GM18517 (cell line): ENCODE results near the gene LRRN3.

Experiments used
- ATAC-seq: cut with Tn5 transposase; IDR thresholded peaks from one replicate; pipeline ENCODE4 v1.9.1; 2021; ENCODE audit warnings: mild to moderate bottlenecking, moderate library complexity; ENCODE audit not compliant: unreplicated experiment

LRRN3 gene

DNA sequence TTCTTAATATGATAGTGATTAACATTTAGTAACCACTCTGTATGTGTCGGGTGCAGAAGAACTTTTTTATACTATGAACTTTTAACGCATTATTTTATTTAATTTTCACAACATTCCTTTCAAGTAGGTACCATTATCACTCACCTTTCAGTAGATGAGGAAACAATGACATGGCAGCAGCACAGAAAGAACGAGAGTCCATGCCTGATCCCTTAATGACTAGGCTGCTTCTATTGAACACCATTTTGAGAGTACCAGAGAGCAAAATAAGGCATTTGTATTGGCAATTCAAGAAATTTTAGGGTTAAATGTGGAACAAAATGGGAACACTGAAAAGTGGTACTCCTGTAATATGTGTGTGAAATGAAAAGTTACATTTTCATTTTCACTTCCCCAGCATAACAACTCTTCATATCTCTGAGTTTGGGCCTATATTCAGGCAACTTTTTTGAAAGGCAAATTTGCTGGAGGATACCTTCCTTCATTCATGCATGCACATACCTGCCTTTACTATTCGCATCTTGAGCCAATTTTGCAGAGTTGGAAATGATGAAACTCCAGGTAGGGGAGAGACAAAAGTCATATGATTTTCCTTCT is 12.8 kb downstream of the LRRN3 start:
- peak; percentile 66 for ATAC-seq

DNA sequence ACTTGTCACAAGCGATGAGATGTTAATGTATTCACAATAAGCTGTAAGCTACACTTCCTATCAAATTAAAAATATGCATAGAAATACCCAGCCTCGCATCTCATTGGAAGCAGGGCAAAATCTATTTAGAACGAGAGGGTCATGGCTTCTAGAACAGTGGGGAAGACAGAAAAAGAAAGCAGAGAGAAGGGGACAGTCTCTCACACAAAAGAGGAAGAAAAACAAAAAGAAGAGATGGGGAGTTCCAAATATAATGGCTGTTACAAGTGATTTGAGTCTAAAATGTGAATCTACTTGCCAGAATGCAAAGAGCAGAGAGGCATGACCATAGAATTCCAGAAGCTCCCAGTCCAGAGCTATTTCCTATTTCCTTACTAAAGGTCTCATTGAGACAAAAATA is 13.8 kb downstream of the LRRN3 start:
- ATAC-seq: no peak

DNA sequence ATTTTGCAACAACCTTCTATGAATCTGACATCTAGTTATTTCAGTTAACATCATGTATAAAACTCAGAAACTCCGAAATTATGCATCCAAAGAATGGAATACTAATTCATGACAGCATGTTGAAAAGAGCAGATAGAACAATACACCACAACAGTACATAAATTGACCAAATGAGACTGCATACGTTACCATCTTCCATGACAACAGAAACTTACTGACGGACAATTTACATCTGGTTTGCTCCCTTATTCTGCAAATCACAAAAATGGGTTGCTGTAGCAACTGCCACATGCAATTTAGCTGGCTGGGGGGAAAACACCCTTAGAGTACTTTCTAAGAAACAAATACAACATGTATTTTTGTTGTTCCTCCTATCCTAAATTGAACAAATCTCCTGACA is 14.3 kb downstream of the LRRN3 start:
- ATAC-seq: no peak

DNA sequence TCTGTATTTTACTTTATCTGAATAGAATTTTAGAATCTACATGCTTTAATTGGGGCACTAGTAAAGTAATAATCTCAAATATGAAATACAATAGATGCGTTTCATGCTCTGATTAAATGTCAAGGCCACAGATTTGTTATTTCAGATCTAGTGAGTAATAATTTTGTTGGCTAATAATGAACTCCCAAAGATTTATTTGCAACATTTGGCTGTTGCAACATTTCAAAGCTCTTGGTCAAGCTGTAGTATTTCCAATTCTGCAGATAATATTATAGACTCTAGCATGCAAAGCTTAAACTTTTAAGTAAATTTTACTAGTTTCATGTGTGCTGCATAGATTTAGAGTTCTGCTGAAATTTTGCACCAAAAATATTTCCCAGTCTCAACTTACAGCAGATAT is 16.7 kb downstream of the LRRN3 start:
- ATAC-seq: no peak

DNA sequence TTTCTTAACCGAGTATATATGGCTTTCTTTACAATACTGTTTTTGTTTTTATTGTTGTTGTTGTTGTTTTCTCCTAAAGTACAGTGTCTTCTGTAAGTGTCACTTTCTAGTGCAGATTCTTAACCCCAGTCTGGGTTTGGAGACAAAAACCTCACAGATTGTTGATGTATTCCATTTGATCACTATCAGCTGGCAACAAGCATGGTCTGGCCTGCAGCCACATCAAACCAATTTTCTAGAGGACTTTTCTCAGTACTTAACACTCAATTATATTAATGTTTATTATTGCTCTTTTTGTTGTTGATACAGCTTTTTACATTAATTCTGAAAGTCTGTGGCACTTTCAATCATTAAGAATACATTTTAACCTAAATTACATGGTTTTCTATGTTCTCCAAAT is 17.1 kb downstream of the LRRN3 start:
- ATAC-seq: no peak

DNA sequence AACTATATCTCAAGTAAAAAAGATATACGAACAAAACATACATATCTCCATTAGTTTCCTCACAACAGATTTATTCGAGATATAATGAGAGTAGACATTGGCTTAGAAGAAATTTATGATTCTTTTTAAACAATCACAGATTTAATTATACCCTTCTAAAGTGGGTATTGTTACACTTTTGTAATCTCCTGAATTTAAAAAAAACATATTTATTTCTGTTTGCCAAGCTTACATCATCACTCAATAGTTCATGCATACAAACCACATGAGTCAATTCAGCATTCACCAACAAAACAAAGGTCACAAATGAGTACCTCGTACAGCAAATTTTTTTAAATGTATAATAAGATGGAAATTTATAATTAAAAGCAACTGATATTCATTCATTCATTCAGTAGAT is 17.6 kb downstream of the LRRN3 start:
- no peak for ATAC-seq

DNA sequence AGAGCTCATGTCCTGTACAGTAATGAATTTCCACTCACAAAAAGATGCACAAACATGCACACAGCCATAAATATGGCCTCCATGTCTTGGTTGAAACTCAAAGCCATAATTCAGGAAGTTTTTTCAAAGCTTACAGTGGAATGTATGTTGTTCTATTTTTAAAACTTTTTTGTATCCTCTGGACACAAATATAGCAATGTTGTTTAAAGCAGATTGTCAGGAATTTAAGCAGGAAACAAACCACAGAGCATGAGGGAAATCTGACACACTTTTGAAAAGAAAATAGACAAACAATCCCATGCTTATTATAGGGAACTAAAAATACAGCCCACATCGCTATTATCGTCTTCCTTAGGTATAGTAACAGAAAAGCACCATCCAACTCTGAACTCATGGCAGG is 21.5 kb downstream of the LRRN3 start:
- no peak for ATAC-seq

DNA sequence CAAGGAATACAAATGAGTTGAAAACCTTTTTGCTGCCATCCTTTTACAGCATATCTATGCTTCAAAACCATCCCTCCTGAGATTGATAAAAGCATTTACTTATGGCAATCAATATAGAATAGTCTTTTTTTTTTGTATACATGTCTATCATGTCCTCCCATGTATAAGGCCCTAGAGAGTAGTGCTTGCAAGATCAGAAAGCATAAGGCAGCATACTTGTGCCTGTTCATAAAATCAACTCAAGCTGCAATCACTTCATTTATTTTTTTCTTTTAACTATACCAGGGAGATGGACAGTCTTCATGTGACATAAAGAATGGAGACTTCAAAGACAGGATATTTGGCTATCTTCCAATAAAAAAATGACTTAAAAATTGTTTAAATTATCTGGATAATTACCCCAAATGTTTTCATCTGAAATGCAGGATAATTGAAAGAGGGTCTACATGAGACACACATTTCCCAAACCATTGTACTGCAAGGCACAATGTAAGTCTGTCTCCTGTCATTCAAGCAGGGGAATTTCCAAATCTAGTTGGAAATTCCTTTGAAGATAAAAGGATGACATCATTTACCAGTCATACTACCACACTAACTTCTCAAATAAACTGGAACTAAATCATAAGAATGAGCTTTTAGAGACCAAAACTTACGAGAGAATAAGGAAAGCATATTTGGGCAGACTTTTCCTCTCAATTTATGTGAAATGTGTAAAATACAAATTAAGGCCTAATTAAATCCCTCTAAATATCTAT is 22.5 kb downstream of the LRRN3 start:
- no peak for ATAC-seq

DNA sequence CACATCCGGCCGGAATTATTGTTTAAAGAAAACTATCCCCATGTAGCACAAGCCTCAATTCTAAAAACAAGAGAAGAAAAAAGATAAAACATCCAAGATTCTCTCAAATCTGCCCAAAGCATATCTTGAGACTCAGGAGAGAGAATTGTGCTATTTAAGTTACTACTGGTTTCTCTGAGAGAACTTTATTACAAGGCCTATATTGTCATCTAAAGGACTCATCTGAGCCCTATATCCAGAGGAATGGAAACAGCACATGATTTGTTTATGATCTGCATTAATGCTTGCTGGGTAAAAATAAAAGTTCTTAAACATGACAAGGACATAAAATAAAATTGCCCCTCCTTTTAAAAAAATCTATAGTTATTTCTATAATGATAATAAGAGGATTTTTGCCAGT is 25.0 kb downstream of the LRRN3 start:
- ATAC-seq: no peak

DNA sequence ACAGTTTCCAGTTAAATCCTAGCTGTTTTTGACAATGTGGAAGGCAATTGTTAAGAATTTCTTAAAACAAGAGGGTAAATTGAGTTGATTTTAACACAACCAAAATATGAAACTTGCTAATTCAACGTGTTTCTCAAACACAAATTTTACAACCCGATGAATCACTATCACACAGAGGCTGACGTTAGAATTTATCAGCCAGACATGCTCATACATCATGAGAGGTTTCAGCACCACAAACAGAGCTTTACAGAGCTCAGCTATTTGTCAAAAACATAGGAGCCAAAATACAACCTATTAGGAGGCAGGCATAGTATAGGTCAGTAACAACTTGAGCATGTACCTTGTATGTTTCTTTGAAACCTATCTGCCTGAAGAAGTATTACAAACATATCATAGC is 36.1 kb downstream of the LRRN3 start:
- no peak for ATAC-seq

DNA sequence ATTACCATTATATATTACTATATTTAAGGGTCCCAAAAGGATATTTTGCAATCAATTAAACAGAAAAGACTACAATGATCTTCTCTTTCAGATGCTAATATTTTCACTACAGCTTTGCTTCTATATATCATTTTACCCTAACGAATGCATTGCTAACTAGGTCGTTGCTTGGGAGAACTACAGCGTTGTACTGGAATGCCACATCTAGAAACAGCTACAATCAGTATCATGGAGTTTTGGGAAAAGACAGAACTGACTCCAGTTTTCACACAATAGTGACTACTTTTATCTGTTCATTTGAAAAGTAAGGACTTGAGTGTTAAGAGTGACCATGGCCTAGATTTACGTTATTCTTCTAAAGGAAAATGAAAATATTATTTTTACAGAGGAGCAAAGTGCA is 38.5 kb downstream of the LRRN3 start:
- no peak for ATAC-seq

DNA sequence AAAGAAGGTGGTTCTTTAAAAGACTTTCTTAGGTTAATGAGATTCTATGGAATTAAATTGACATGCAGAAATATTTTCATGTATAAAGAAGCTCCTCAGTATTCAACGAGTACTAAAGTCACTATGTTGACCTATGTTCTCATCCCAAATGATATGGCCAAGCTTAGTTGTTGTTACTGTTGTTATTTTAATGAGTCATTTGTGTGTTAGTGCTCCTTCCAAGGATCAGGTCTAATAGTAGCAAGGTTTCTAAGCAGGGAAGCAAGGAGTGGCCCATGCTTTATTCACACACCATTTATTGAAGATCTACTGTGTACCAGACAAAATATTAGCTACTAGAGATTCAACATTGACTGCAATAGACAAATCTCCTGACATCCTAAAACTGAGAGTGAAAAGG is 41.9 kb downstream of the LRRN3 start:
- no peak for ATAC-seq

DNA sequence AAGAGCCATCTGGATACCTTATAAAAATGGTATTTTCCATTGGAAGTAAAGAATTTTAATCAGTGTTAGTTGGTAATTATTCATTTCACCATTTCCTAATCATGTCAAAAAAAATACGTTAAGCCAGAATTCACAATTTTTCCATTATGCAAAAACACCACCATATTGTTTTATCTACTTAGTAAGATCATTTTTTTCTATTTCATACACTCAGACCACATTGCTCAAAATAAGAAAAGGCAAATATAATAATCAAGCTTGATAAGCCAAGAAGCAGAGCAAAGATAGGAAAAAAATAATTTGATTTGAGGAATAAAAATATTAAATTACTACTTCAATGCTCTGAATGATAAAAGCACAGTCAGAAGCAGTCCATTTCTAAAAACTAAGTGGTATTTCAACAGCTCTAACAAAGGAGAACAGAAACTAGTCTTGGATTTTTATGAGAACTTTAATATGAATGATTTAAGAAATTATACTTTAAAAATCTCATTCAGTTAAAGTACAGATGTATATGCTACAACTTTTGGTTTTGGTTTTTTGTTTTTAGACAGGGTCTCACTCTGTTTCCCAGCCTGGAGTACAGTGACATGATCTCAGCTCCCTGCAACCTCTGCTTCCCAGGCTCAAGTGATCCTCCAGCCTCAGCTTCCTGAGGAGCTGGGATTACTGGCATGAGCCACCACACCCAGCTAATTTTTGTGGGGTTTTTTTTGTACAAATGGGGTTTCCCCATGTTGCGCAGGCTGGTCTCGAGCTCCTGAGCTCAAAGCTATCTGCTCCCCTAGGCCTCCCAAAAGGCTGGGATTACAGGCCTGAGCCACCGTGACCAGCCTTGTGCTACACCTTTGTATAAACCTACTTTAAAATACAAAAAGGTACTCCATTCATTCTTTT is 46.6 kb downstream of the LRRN3 start:
- peak; percentile 76 for ATAC-seq

DNA sequence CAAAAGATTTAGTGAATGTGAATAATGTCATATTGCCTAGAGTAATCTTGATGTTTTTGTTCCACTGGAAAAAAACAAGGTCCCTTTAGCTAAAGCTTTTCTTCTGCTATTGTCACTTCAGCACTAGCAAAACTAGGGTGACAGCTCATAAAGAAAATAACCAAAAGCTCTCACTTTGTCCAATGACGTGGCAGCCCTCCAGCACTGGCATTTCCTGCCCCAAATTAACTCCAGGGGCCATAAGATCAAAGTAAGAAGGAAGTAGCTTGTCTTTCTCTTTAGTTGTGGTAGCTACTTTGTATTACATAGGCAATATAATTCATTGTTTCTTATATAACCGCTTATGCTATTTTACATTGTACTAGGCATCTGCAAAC is 47.3 kb downstream of the LRRN3 start:
- ATAC-seq: peak; percentile 98

DNA sequence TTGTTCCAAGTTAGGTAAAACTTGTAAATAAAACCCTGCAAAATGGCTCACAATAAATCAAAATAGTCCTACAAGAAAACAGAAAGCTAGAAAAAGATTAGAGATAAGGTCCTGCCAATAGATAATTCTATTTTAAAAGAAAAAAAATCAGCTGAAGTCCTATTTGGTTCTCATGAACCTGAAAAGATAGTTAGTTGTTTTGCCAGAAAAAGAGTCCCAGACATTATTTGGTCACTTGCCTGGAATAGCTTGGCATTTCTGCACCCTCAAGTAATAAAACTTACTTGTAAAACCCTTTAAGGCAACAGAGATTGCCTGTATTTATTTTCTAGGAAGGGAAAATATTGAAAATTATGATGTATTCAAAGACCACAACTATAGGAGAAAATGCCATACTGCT is 47.7 kb downstream of the LRRN3 start:
- no peak for ATAC-seq

DNA sequence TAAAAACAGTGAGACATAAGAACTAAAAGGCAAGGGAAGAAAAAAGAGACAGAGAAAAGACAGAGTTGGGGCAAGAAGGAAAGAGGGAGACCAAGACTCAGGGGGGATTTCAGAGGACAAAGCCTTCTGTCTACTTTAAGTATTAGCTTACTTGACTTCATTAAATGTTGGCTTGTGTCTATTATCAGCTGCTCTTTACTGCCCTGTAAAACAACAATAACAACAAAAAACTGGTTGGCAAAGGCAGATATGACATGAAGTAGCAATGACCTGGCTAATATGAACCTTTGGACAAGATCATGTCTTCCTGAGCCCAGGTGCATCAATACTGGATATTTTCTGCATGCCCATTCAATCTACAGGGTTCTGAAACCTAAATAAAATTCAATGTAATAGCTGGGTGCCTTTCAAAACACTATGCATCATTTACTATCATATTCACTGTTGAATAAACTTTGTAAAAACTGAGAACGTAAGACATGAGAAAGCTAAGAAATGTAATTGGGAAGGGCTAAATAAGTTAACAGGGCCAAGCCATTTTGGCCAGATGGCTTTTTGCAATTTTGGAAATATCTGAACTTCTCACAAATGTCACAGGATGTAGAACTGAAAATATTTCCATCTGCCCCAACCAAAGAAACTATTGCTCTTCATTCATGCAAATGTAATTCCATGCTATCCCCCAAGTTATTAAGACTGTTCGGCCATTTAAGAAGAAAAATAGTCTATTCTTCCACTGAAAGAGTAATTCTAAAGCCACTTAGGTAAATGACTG is 49.4 kb downstream of the LRRN3 start:
- ATAC-seq: no peak

DNA sequence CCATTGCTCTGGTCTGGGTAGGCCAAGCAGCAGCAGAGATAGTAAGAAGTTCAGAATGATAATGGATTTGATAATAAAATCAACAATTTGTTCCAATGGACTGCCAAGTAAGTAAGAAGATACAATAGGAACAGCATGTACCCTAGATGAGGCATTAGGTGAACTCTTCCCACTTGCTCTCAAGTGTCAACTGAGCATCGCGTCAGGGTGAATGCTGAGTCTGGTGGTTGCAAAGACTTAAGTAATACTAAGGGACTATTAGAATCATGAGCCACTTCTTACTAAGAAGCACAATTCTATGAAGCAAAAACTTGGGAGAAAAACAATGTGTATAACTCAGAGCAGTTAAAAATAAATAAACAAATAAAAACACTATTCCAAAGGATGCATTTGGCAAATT is 54.5 kb downstream of the LRRN3 start:
- no peak for ATAC-seq

DNA sequence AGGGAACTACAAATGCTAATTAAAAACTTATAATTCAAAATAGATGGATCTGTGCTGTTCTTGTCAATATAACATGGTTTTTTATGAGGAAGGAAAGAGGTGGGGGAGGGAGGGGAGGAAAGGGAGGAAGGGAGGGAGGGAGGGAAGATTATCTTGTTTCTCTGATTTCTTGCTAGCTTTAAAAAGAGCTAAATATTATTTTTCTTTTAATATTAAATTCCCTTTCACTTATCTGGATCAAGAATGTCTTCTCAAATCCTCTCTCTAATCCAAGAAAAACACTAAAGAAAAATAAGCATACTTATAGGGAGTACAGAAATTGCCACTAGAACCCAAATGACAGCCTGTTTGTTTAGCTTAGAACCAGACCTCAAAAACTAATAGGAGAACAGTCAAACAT is 55.2 kb downstream of the LRRN3 start:
- no peak for ATAC-seq

DNA sequence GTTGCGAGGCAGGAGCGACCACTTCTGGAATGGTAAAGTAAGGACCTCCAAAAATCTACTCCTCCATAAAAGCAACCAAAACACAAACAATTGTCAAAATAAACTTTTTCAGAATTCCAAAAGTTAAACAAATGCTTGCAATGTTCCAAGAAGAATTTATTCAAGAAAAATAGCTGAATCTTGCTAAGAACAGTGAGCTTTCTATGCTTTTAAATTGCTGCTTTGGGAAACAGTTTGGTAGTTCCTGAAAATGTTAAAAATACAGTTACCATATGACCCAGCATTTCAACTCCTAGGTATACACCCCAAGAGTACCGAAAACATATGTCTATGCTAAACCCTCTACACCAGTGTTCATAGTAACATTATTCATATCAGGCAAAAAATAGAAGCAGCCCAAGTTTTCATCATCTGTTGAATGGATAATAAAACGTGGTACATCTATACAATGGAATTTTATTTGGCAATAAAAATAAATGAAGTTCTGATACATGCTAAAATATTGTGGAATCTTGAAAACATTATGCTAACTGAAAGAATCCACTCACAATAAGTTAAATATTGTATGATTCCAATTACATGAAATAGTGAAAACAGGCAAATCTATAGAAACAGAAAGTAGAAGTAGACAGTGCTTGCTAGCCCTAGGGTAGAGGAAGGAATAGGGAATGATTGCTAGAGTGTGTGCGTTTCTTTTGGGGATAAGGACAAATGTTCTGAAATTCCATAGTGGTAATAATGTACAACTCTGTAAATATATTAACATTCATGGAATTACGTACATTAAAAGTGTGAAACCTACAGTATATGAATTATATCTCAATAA is 57.0 kb downstream of the LRRN3 start:
- no peak for ATAC-seq

DNA sequence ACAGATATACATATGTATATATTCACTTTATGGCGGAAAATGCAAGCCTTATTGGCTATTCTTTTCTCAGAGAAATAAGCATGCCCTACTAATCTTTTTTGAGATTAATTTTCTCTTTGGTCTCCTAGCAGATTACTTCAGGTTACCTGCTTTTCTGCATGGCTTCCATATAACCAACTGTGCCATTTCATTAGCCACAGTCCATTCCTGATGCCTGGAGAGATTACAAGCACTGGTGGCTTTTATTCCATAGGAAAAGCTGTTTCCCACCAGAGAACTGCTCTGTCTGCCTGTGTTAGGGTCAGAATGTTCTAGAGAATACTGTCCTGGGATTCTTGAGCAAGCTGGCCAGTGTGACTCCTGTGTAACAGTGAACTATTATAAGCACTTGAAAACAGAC is 59.8 kb downstream of the LRRN3 start:
- no peak for ATAC-seq
